Neural cell (in vitro differentiated cells): ENCODE measurements around the gene RASAL2.

Experiments
- RAD21 ChIP-seq: fragments of 450-650 bp; conservative IDR thresholded peaks from 2 replicates; pipeline ENCODE4 v1.6.1; 2014; ENCODE audit warnings: antibody characterized with exemption, mild to moderate bottlenecking, moderate library complexity
- TF ChIP-seq, protein P1 (sequence below): IDR thresholded peaks from 2 replicates; pipeline ENCODE4 v1.6.1; 2012; ENCODE audit warnings: borderline replicate concordance
- TF ChIP-seq, protein P2 (sequence below): fragments of 450-650 bp; IDR thresholded peaks from 2 replicates; pipeline ENCODE4 v1.5.1; 2014; ENCODE audit warnings: antibody characterized with exemption, mild to moderate bottlenecking, moderate library complexity; ENCODE audit not compliant: poor library complexity, severe bottlenecking

DNA sequence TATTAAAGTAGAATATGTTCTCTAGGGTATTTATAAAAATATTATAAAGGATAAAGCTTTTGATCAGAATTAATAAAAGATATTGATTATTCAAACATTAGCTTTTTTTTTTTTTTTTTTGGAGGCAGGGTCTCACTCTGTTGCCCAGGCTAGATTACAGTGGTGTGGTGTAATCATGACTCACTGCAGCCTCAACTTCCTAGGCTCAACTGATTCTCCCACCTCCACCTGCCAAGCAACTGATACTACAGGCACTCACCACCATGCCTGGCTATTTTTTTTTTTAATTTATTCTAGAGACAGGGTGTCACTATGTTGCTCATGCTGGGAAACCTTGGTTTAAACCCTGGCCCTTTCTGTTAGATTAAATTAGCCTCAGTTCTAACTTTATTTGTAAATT is 214.5 kb downstream of the RASAL2 start:
- TF ChIP-seq, protein P1, sequence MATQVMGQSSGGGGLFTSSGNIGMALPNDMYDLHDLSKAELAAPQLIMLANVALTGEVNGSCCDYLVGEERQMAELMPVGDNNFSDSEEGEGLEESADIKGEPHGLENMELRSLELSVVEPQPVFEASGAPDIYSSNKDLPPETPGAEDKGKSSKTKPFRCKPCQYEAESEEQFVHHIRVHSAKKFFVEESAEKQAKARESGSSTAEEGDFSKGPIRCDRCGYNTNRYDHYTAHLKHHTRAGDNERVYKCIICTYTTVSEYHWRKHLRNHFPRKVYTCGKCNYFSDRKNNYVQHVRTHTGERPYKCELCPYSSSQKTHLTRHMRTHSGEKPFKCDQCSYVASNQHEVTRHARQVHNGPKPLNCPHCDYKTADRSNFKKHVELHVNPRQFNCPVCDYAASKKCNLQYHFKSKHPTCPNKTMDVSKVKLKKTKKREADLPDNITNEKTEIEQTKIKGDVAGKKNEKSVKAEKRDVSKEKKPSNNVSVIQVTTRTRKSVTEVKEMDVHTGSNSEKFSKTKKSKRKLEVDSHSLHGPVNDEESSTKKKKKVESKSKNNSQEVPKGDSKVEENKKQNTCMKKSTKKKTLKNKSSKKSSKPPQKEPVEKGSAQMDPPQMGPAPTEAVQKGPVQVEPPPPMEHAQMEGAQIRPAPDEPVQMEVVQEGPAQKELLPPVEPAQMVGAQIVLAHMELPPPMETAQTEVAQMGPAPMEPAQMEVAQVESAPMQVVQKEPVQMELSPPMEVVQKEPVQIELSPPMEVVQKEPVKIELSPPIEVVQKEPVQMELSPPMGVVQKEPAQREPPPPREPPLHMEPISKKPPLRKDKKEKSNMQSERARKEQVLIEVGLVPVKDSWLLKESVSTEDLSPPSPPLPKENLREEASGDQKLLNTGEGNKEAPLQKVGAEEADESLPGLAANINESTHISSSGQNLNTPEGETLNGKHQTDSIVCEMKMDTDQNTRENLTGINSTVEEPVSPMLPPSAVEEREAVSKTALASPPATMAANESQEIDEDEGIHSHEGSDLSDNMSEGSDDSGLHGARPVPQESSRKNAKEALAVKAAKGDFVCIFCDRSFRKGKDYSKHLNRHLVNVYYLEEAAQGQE, result no peak
- no peak for TF ChIP-seq RAD21
- TF ChIP-seq, protein P2, sequence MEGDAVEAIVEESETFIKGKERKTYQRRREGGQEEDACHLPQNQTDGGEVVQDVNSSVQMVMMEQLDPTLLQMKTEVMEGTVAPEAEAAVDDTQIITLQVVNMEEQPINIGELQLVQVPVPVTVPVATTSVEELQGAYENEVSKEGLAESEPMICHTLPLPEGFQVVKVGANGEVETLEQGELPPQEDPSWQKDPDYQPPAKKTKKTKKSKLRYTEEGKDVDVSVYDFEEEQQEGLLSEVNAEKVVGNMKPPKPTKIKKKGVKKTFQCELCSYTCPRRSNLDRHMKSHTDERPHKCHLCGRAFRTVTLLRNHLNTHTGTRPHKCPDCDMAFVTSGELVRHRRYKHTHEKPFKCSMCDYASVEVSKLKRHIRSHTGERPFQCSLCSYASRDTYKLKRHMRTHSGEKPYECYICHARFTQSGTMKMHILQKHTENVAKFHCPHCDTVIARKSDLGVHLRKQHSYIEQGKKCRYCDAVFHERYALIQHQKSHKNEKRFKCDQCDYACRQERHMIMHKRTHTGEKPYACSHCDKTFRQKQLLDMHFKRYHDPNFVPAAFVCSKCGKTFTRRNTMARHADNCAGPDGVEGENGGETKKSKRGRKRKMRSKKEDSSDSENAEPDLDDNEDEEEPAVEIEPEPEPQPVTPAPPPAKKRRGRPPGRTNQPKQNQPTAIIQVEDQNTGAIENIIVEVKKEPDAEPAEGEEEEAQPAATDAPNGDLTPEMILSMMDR, result no peak
